GM21786 (cell line): ENCODE measurements around the gene PGM2.
"Not testable (repeated sequence)": the region's sequence is repeated elsewhere in the genome, so short reads cannot be mapped to it uniquely, and the experiment has no call there.

ENCODE experiments used
- ATAC-seq: cut with Tn5 transposase; IDR thresholded peaks from one replicate; pipeline ENCODE4 v1.9.1; 2021; ENCODE audit not compliant: unreplicated experiment

Gene PGM2

DNA sequence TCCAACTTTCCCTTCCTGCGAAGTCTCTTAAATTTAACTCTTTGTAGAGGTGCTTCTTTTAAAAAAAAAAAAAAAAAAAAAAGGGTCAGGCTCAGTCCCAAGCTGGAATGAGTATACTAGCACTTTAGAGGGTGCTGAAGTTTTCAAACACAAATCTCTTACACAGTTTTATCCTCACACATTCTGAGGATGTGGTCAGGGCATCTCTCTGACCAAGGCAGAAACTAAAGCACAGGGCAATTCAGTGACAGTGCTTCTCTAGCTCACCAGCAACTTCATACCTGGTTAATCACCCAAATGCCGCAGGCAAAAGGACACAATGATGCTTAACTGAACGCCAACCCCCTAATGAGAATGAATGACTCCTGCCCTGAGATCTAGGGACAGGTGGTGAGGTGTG lies 9.8 kb upstream of the PGM2 start:
- ATAC-seq: no peak

DNA sequence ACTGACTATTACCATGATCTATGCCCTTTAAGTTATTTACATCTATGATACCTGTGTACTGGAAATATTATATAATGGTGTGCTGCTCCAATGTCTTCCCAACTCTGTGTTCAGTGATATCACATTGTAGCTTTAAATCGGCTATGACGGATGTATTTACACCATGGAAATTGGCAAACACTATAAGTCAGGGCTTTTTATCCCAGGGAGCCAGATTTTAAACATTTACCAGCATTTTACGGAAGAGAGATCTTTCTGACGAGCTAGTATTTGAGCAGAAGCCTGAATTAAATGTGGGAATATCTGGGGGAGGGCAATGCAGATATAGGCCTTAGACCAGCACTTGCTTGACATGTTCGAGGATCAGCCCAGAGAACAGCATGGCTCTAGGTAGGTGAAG lies 7.7 kb upstream of the PGM2 start:
- ATAC-seq: no peak

DNA sequence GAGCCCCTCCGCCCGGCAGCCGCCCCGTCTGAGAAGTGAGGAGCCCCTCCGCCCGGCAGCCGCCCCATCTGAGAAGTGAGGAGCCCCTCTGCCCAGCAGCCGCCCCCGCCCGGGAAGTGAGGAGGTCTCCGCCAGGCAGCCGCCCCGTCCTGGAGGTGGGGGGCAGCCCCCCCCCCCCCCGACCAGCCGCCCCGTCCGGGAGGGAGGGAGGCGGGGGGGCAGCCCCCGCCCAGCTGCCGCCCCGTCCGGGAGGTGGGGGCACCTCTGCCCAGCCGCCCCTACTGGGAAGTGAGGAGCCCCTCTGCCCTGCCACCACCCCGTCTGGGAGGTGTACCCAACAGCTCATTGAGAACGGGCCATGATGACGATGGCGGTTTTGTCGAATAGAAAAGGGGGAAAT lies 6.0 kb upstream of the PGM2 start:
- not testable (repeated sequence) for ATAC-seq

DNA sequence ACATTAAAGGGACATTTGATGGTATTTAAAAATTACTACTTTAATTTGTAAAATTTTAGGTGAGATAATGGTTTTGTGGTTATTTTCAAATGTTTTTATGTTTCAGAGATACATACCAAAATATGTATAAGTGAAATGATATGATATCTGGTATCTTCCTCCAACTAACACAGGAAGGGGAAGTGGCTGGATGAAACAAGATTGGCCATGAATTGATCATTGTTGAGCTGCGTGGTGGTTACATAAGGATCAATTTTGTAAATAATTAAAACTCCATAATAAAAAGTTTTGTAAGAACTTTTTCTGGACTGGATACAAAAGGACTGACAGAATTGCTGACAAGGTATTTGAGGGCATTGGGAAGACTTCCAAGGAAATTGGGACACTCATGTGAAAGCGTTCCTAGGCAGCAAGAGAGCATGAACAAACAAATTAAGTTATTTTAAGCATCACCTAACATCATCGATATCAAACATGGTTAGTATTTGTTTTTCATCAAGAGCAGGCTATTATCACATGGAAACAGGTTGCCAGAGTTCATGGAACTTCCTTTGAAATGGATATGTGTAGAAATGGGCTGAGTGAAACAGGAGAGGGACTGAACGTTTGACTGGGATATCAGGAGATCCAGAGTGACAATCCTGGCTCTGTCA lies 4.4 kb upstream of the PGM2 start:
- ATAC-seq: no peak

- ATAC-seq: not testable (repeated sequence)
These were observed 985 bp upstream of the PGM2 start for GRCh38 chr4:37825501-37825900.

GRCh38 chr4:37825968-37826294 lies 555 bp upstream of the PGM2 start:
- ATAC-seq: peak; percentile 10

- peak; percentile 36 for ATAC-seq
These were observed 672 bp downstream of the PGM2 start for GRCh38 chr4:37827030-37827685.

GRCh38 chr4:37827802-37828321 lies 1.4 kb downstream of the PGM2 start:
- no peak for ATAC-seq

DNA sequence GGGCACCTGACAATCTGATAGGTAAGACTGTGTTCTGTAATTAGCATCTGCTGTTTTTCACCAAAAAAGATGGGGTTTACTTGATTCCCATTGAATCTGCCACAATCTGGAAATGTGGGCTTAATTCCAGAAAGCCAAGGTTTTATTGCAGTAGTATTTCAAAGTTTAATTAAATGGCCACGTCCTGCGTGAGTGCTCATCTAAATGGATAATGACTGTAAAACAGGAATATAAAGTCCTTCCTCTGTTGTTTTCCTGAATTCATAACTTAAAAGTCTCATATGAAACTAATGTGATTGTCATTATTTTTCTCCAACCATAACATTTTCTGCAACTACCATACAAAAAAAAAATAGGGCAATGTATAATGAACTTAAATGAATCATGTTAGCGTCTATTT lies 2.4 kb downstream of the PGM2 start:
- no peak for ATAC-seq

DNA sequence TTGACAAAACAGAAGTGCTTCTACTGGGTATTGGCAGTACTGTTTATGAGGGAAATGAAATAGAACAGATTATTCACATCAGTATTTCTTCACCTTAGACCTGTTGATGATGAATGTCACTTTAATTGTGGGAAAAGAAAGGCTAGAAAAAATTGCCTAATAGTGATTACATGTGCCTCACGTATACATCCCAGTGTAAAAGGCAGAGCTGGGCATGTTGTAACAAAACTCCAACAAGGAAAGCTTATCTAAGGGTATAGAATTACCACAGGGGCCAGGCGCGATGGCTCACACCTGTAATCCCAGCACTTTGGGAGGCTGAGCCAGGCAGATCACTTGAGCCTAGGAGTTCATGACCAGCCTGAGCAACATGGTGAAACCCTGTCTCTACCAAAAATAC lies 4.2 kb downstream of the PGM2 start:
- no peak for ATAC-seq

DNA sequence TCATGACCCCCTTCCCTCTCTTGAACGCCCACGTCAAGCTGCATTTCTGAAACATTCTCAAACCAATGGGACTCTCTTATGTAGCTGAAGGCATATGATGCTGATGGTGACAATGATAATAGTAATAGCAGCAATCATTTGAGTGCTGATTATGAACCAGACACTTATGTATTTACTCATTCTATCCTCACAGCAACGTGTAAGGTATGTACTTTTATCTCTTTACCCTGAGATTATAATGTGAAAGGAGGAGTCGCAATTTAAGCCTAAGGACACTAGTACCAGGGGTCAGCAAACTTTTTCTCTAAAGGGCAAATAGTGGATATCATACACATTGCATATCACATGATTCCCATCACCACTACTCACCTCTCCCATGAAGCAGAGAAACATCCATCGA lies 8.5 kb downstream of the PGM2 start:
- no peak for ATAC-seq

DNA sequence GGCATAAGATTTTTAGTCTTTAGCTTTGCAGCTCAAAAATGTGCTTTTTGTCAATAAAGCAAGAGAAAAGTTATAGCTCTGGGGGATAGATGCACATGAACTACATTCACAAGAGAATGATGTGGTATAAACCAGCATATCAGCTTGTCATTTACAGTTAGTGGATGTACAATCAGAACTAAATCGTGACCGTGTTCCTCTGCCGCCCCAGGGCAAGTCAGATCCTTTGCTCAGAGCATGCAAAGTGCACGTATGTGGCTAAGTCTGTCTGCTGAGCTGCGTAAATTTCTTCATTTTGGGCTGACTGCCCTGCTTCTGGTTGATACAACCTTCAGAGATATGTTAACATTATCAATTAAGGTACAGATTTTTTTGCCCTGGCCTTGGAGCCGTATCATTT lies 9.3 kb downstream of the PGM2 start:
- ATAC-seq: no peak

GRCh38 chr4:37836274-37836673 lies 9.8 kb downstream of the PGM2 start:
- no peak for ATAC-seq

- ATAC-seq: no peak
These were observed 10.5 kb downstream of the PGM2 start for GRCh38 chr4:37836838-37837440.

DNA sequence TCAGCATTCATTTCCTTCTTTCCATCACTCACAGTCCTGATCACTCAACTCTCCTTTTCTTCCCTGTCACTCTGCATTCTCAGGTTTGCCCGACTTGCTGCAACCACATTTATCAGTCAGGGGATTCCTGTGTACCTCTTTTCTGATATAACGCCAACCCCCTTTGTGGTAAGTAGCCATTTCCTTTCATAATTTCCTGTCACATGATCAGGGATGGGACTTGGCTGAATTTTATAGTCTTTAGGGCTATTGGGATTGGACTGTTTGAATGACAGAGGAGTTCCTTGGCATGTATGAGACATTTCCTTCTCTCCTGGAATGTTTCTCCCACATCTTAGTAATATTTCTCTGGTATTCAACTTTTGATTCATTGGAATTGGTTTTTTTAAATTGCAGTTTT lies 11.0 kb downstream of the PGM2 start:
- ATAC-seq: no peak

DNA sequence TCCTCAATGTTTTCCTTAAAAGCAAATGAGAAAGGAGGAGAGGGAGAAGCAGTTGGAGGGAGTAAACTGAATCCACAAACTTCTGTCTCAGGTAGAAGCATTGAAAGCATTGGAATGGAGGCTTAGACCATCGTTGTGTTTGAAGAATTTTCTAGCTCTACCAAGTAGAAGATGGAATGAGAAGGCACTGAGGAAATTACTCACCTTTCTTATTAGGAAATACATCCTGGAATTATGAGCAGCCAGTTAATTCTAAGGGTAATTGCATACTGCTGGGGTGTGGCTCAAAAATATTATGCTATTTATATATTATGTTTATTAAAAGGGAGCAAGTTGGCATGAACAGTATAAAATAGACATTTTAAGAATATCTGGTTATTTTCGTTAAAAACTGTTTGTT lies 12.9 kb downstream of the PGM2 start:
- no peak for ATAC-seq

DNA sequence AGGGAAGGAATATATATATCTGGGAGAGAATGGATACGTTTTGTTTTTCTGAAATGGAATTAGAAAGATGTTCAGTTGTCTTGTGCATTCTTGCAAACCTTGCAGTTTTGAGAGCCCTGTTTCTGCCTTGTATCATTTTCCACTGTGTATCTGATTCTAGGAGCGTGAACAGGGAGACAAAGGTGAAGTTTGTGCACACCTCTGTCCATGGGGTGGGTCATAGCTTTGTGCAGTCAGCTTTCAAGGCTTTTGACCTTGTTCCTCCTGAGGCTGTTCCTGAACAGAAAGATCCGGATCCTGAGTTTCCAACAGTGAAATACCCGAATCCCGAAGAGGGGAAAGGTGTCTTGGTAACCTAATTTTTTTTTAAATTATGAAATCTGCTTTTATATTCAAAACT lies 17.7 kb downstream of the PGM2 start:
- no peak for ATAC-seq

- no peak for ATAC-seq
These were observed 18.7 kb downstream of the PGM2 start for GRCh38 chr4:37845201-37845600.

- no peak for ATAC-seq
These were observed 20.9 kb downstream of the PGM2 start for GRCh38 chr4:37847311-37847884.

DNA sequence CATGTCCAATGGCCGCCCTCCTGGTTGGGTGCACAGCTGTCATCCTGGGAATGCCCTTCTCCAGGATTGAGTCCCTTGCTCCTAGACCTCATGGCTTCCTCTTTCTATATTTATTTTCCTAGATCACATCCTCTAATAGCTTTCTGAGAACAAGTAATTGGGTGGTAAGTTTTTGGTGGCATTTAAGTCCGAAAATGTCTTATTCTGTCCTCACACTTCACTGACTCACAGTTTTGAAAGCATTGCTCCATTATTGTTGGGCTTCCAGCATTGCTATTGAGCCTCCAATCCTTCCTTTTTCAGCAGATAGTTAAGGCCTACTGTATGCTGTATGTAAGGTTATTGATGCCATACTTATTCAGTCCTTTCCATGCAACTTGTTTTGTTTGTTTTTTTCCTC lies 25.9 kb downstream of the PGM2 start:
- no peak for ATAC-seq

- no peak for ATAC-seq
These were observed 31.6 kb downstream of the PGM2 start for GRCh38 chr4:37858112-37858511.

DNA sequence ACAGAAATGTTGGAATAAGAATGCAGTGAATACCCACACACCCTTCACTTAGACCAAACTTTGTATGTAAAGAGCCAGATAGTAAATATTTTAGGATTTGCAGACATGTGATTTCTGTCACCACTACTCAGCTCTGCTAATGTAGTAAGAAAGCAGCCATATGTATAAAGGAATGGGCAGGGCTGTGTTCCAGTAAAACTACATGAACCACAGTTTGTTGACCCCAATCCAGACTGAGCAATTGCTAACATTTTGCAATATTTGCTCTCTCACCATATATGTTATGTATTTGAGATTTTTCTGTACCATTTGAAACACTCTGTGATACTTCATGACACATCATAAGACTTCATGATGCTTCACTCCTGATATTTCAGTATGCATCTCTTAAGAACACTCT lies 32.4 kb downstream of the PGM2 start:
- ATAC-seq: no peak
